IMR-90 (cell line): ENCODE data around the gene CBX5. TPM values are rescaled to one million over a fixed set of nuclear protein-coding genes. Genes with fewer than 3 reads are reported as not detected.

ENCODE experiments used
- ATAC-seq: fragments of 200-7000 bp; cut with Tn5 transposase; 2 replicates; pipeline ENCODE4 v1.9.1; 2020; ENCODE audit warnings: low read depth, mild to moderate bottlenecking, moderate library complexity
- BruUV-seq: library from RNA; stranded (reverse); fragments of 400-500 nt; replicated peaks from 2 replicates; lab custom pipeline; 2021; lab: Mats Ljungman, UMichigan
- CTCF ChIA-PET: fragments of 300-600 bp; formaldehyde crosslinking; extraction: SDS; loops from one replicate; lab custom pipeline; 2021; ENCODE audit warnings: antibody characterized with exemption; lab: Yijun Ruan, JAX
- POLR2A ChIA-PET: fragments of 300-600 bp; sonication (Branson Sonifier 250); formaldehyde crosslinking; loops from one replicate; lab custom pipeline; 2022; ENCODE audit warnings: antibody characterized with exemption; ENCODE audit not compliant: unreplicated experiment; lab: Charles Lee
- DNase-seq: peaks from one replicate; pipeline ENCODE4 v3.0.0; 2013
- H2AFZ ChIP-seq: replicated peaks from 2 replicates; pipeline ENCODE3; 2013; ENCODE audit warnings: low read length, mild to moderate bottlenecking; ENCODE audit not compliant: poor library complexity
- H2AK5ac ChIP-seq: 2 replicates; pipeline ENCODE4 v1.6.1; 2013; ENCODE audit warnings: low read depth, low read length, inconsistent platforms
- H2AK9ac ChIP-seq: replicated peaks from 2 replicates; pipeline ENCODE3; 2013; ENCODE audit warnings: mild to moderate bottlenecking, low read depth, low read length, moderate library complexity; ENCODE audit not compliant: poor library complexity
- H2BK120ac ChIP-seq: 2 replicates; pipeline ENCODE4 v1.6.1; 2013; ENCODE audit warnings: low read depth, low read length, inconsistent platforms
- H2BK15ac ChIP-seq: 3 replicates; pipeline ENCODE4 v1.6.1; 2013; ENCODE audit warnings: low read depth, low read length, inconsistent platforms
- H2BK20ac ChIP-seq: 2 replicates; pipeline ENCODE4 v1.6.1; 2013; ENCODE audit warnings: low read depth, mild to moderate bottlenecking, inconsistent platforms, low read length, moderate library complexity
- H2BK5ac ChIP-seq: 2 replicates; pipeline ENCODE4 v1.6.1; 2013; ENCODE audit warnings: mild to moderate bottlenecking, low read depth, low read length, inconsistent platforms; ENCODE audit not compliant: poor library complexity, severe bottlenecking
- H3K14ac ChIP-seq: replicated peaks from 2 replicates; pipeline ENCODE4 v1.6.1; 2013; ENCODE audit warnings: low read depth, low read length, inconsistent platforms
- H3K18ac ChIP-seq: 2 replicates; pipeline ENCODE4 v1.6.1; 2013; ENCODE audit warnings: low read depth, low read length, control low read depth
- H3K23ac ChIP-seq: 2 replicates; pipeline ENCODE4 v1.6.1; 2013; ENCODE audit warnings: low read depth, low read length, inconsistent platforms
- H3K27ac ChIP-seq: 2 replicates; pipeline ENCODE4 v1.5.1; 2013; ENCODE audit warnings: mild to moderate bottlenecking, control low read depth, low read length; ENCODE audit not compliant: insufficient read depth
- H3K27me3 ChIP-seq: 2 replicates; pipeline ENCODE4 v1.6.1; 2013; ENCODE audit warnings: low read length; ENCODE audit not compliant: control insufficient read depth, insufficient read depth
- H3K36me3 ChIP-seq: 2 replicates; pipeline ENCODE4 v1.6.1; 2013; ENCODE audit warnings: low read length, mixed read lengths; ENCODE audit not compliant: control insufficient read depth, insufficient read depth
- H3K4ac ChIP-seq: 2 replicates; pipeline ENCODE4 v1.6.1; 2013; ENCODE audit warnings: low read depth, low read length, inconsistent platforms
- H3K4me1 ChIP-seq: 2 replicates; pipeline ENCODE4 v1.6.1; 2013; ENCODE audit warnings: low read length, mixed read lengths; ENCODE audit not compliant: control insufficient read depth, insufficient read depth
- H3K4me2 ChIP-seq: 2 replicates; pipeline ENCODE4 v1.6.1; 2013; ENCODE audit warnings: low read depth, mild to moderate bottlenecking, control low read depth, low read length, moderate library complexity
- H3K4me3 ChIP-seq: 2 replicates; pipeline ENCODE4 v1.5.1; 2013; ENCODE audit warnings: low read depth, mild to moderate bottlenecking, control low read depth, low read length, moderate library complexity; ENCODE audit not compliant: insufficient read depth
- H3K56ac ChIP-seq: 2 replicates; pipeline ENCODE4 v1.6.1; 2013; ENCODE audit warnings: low read length, inconsistent platforms; ENCODE audit not compliant: insufficient read depth; ENCODE audit errors: extremely low read depth
- H3K79me1 ChIP-seq, 2 experiments: 2 replicates each; pipeline ENCODE4 v1.6.1; 2013; ENCODE audit warnings: low read length in 2 of 2, inconsistent platforms in 1 of 2, low read depth in 1 of 2
- H3K9ac ChIP-seq: 2 replicates; pipeline ENCODE4 v1.6.1; 2013; ENCODE audit warnings: low read depth, low read length, control low read depth
- H3K9me1 ChIP-seq: 2 replicates; pipeline ENCODE4 v1.6.1; 2013; ENCODE audit warnings: low read length, inconsistent platforms; ENCODE audit not compliant: insufficient read depth
- H3K9me3 ChIP-seq: 2 replicates; pipeline ENCODE4 v1.6.1; 2013; ENCODE audit warnings: low read length; ENCODE audit not compliant: control insufficient read depth, insufficient read depth
- H4K20me1 ChIP-seq: 2 replicates; pipeline ENCODE4 v1.6.1; 2013; ENCODE audit warnings: low read length, inconsistent platforms; ENCODE audit not compliant: insufficient read depth
- H4K5ac ChIP-seq: 2 replicates; pipeline ENCODE4 v1.6.1; 2013; ENCODE audit warnings: mild to moderate bottlenecking, low read depth, low read length, control low read depth
- H4K8ac ChIP-seq, 2 experiments: 2 replicates each; pipeline ENCODE4 v1.6.1; 2013; ENCODE audit warnings: low read depth in 2 of 2, low read length in 2 of 2, control low read depth in 1 of 2, inconsistent platforms in 1 of 2
- H4K91ac ChIP-seq: 2 replicates; pipeline ENCODE4 v1.6.1; 2013; ENCODE audit warnings: low read depth, low read length, inconsistent platforms; ENCODE audit not compliant: insufficient read depth
- POLR2A ChIP-seq: IDR thresholded peaks from 2 replicates; pipeline ENCODE4 v1.6.1; 2012; ENCODE audit warnings: mild to moderate bottlenecking, low read depth, low read length
- WGBS, 2 experiments: methylation state at CpG; one replicate each; pipeline versions ENCODE4 v1.1.5 to v1.1.7; 2013; ENCODE audit warnings: missing lambda C conversion rate in 2 of 2; ENCODE audit not compliant: insufficient read length in 1 of 2; ENCODE audit errors: extremely low coverage in 2 of 2; 5-methylcytosine and 5-hydroxymethylcytosine counted together
- dilution Hi-C: fragments of 300-500 bp; cut with HindIII; formaldehyde crosslinking; loops from one replicate; pipeline ENCODE4 v1.14.3; 2018; ENCODE audit warnings: low sequenced_read_pairs; ENCODE audit not compliant: unreplicated experiment
- in situ Hi-C: fragments of 300-500 bp; cut with MboI; formaldehyde crosslinking; loops from 3 replicates; pipeline ENCODE4 v1.14.3; 2019; ENCODE audit warnings: low sequenced_read_pairs, inconsistent platforms, mixed read lengths
- intact Hi-C: fragments of 100-400 bp; cut with micrococcal nuclease; formaldehyde crosslinking; loops from 2 replicates; pipeline ENCODE4 v1.10.0; 2022
- polyA plus RNA-seq, 3 experiments: library from polyadenylated mRNA; depleted of rRNA; stranded (reverse); fragments of >200 nt; gene quantifications; 2 replicates each; pipeline ENCODE4 v1.2.3, GENCODE V29; 2012; ENCODE audit warnings: low replicate concordance in 1 of 3
- total RNA-seq: library from RNA; depleted of rRNA; stranded (reverse); fragments of >200 nt; gene quantifications from 2 replicates; pipeline ENCODE4 v1.2.3, GENCODE V29; 2012

The CBX5 gene
- total and polyA plus RNA-seq, 2 of the 4 experiments (the other 2 are of a cell fraction) = 18.0 to 40.9 TPM

GRCh38 chr12:54266852-54267251 is 13.1 kb downstream of the CBX5 start:
- DNase-seq = no peak
- no peak overlapping the region for H3K14ac ChIP-seq
- no peak overlapping the region for H3K23ac ChIP-seq
- no peak overlapping the region for H3K18ac ChIP-seq
- intact Hi-C loops (no loop called here), in situ Hi-C loops (no loop called here), dilution Hi-C loops (no loop called here)
- H2BK15ac ChIP-seq = no peak overlapping the region
- no peak overlapping the region for H4K8ac ChIP-seq
- H3K9ac ChIP-seq = no peak overlapping the region
- H3K4me3 ChIP-seq = no peak overlapping the region
- no peak overlapping the region for H2BK120ac ChIP-seq
- H3K4ac ChIP-seq = no peak overlapping the region
- H4K20me1 ChIP-seq = no peaks in the 10 kb centered on the region
- H2AK5ac ChIP-seq = no peak overlapping the region
- no TSS peak for BruUV-seq
- no peak for ATAC-seq
- ChIA-PET CTCF (interaction anchor here (0.6 kb wide), 1 partner anchor 62 kb away, joined by 3 read pairs; no protein-coding TSS in a partner anchor), POLR2A (interaction anchor here (0.6 kb wide), 1 partner anchor 967 kb away, joined by 5 read pairs; no protein-coding TSS in a partner anchor)
- no peak overlapping the region for H4K5ac ChIP-seq
- H3K36me3 ChIP-seq = peaks cover 2% of the 10 kb centered on the region; the same call in 1 of the 2 replicates
- H3K9me3 ChIP-seq = no peaks in the 10 kb centered on the region
- H3K27me3 ChIP-seq = no peaks in the 10 kb centered on the region
- H3K27ac ChIP-seq = no peak overlapping the region
- H2BK20ac ChIP-seq = no peak overlapping the region
- H3K4me1 ChIP-seq = peaks cover 7% of the 10 kb centered on the region
- H3K79me1 ChIP-seq = peaks cover 35 to 72% of the 10 kb centered on the region in 2 experiments
- no peak overlapping the region for H2BK5ac ChIP-seq
- no peak overlapping the region for H3K4me2 ChIP-seq
- no peak overlapping the region for H4K91ac ChIP-seq
- WGBS, 2 experiments = 100% methylated on average over 1 of the region's 2 CpGs; no CpG with 5 or more reads in 1 of the 2 experiments
- no peak overlapping the region for H3K56ac ChIP-seq
- no peak overlapping the region for H2AFZ ChIP-seq
- TF ChIP-seq POLR2A = no peak
- H2AK9ac ChIP-seq = no peak overlapping the region
- H3K9me1 ChIP-seq = no peaks in the 10 kb centered on the region; the same call in 1 of the 2 replicates
